ENCODE measurements around the gene TXLNB.

Gene TXLNB

GRCh38 chr6:139243536-139243935 is 48.3 kb downstream of the TXLNB start:
- no peaks in the 10 kb centered on the region for H3K36me3 ChIP-seq (replicated peaks; ENCODE audit: low read depth, low read length)
- no peak overlapping the region for H2AFZ ChIP-seq (ENCODE audit: low read depth, low read length)
- H3K27me3 ChIP-seq (ENCODE audit: low read depth, low read length): no peaks in the 10 kb centered on the region
- H3K79me2 ChIP-seq (ENCODE audit: low read length): no peaks in the 10 kb centered on the region
- H3K9me3 ChIP-seq (ENCODE audit: insufficient read depth, low read length): no peaks in the 10 kb centered on the region
- no peak overlapping the region for H3K9ac ChIP-seq (ENCODE audit: low read length)
- TF ChIP-seq EZH2phosphoT487 (IDR thresholded peaks at IDR 0.05; ENCODE audit: low read depth): no peak
- no peak for TF ChIP-seq CTCF (IDR thresholded peaks at IDR 0.05; ENCODE audit: low read depth, low read length)
- peaks cover 15% of the 10 kb centered on the region for H3K4me1 ChIP-seq (ENCODE audit: low read length)
- H3K4me2 ChIP-seq (ENCODE audit: low read length): no peak overlapping the region
- H3K4me3 ChIP-seq (ENCODE audit: low read length): no peak overlapping the region
- no peak overlapping the region for H3K27ac ChIP-seq (ENCODE audit: low read length)
- H4K20me1 ChIP-seq (ENCODE audit: insufficient read depth, low read length): no peaks in the 10 kb centered on the region

- TF ChIP-seq EZH2phosphoT487 (IDR thresholded peaks at IDR 0.05; ENCODE audit: low read depth) (no peak), CTCF (IDR thresholded peaks at IDR 0.05; ENCODE audit: low read depth, low read length) (no peak)
- no peaks in the 10 kb centered on the region for H3K27me3 ChIP-seq (ENCODE audit: low read depth, low read length)
- no peak overlapping the region for H3K9ac ChIP-seq (ENCODE audit: low read length)
- H3K4me1 ChIP-seq (ENCODE audit: low read length): peaks cover 15% of the 10 kb centered on the region
- H3K4me2 ChIP-seq (ENCODE audit: low read length): no peak overlapping the region
- no peaks in the 10 kb centered on the region for H3K36me3 ChIP-seq (replicated peaks; ENCODE audit: low read depth, low read length)
- H2AFZ ChIP-seq (ENCODE audit: low read depth, low read length): no peak overlapping the region
- H3K79me2 ChIP-seq (ENCODE audit: low read length): no peaks in the 10 kb centered on the region
- H3K4me3 ChIP-seq (ENCODE audit: low read length): no peak overlapping the region
- no peak overlapping the region for H3K27ac ChIP-seq (ENCODE audit: low read length)
- no peaks in the 10 kb centered on the region for H4K20me1 ChIP-seq (ENCODE audit: insufficient read depth, low read length)
- H3K9me3 ChIP-seq (ENCODE audit: insufficient read depth, low read length): no peaks in the 10 kb centered on the region
Observed at GRCh38 chr6:139242457-139243240, 49.1 kb downstream of the TXLNB start.

DNA sequence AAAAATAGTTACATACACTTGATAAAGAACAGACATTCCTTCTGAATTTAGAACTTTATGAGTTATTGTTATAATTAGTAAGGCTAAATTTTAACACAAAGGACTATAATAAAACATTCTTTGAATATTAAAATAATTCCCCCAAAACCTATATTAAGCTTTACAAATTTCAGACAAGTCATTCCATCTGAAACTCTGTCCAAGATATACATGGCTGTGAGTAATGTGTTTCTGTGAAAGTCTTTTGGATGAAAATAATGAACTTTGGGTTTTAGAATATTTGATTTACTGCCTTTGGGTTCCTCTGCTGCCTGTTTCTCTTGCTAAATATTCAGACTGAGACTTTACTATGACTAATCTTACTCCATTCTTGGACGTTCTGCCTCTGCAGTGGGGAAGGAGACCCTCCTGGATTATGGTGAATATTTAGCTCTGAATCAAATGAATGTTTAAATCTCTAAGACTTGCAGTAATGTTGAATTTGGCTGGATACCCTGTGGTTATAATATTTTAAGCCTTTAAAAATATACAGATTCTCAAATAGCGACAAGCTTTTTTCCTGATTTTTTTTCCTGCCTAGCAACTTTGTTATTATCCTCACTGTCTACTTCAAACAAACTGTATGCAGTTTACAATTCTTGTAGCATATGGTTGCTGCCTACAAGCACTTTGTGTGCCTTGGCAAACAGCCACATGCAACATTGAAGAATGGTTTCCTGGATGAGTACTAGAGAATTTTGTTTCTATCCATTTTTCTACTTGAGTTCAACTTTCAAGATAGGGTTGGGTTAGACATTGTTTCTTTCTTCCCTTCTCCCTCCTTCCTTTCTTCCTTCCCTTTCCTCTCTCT is 51.4 kb downstream of the TXLNB start:
- Histone ChIP-seq H3K79me2 (ENCODE audit: low read length) (no peaks in the 10 kb centered on the region), H3K4me1 (ENCODE audit: low read length) (peaks cover 15% of the 10 kb centered on the region), H2AFZ (ENCODE audit: low read depth, low read length) (no peak overlapping the region), H4K20me1 (ENCODE audit: insufficient read depth, low read length) (no peaks in the 10 kb centered on the region), H3K27ac (ENCODE audit: low read length) (no peak overlapping the region), H3K4me3 (ENCODE audit: low read length) (no peak overlapping the region), H3K36me3 (replicated peaks; ENCODE audit: low read depth, low read length) (no peaks in the 10 kb centered on the region), H3K9ac (ENCODE audit: low read length) (no peak overlapping the region), H3K9me3 (ENCODE audit: insufficient read depth, low read length) (no peaks in the 10 kb centered on the region), H3K27me3 (ENCODE audit: low read depth, low read length) (no peaks in the 10 kb centered on the region), H3K4me2 (ENCODE audit: low read length) (no peak overlapping the region)
- TF ChIP-seq CTCF (IDR thresholded peaks at IDR 0.05; ENCODE audit: low read depth, low read length) (no peak), EZH2phosphoT487 (IDR thresholded peaks at IDR 0.05; ENCODE audit: low read depth) (no peak)

- Histone ChIP-seq H2AFZ (ENCODE audit: low read depth, low read length) (no peak overlapping the region), H3K9ac (ENCODE audit: low read length) (no peak overlapping the region), H3K36me3 (replicated peaks; ENCODE audit: low read depth, low read length) (no peaks in the 10 kb centered on the region), H3K4me1 (ENCODE audit: low read length) (peaks cover 7% of the 10 kb centered on the region), H3K79me2 (ENCODE audit: low read length) (no peaks in the 10 kb centered on the region), H3K4me3 (ENCODE audit: low read length) (no peak overlapping the region), H3K27me3 (ENCODE audit: low read depth, low read length) (no peaks in the 10 kb centered on the region), H3K9me3 (ENCODE audit: insufficient read depth, low read length) (no peaks in the 10 kb centered on the region), H3K4me2 (ENCODE audit: low read length) (no peak overlapping the region), H4K20me1 (ENCODE audit: insufficient read depth, low read length) (no peaks in the 10 kb centered on the region), H3K27ac (ENCODE audit: low read length) (no peak overlapping the region)
- TF ChIP-seq EZH2phosphoT487 (IDR thresholded peaks at IDR 0.05; ENCODE audit: low read depth): no peak
- no peak for TF ChIP-seq CTCF (IDR thresholded peaks at IDR 0.05; ENCODE audit: low read depth, low read length)
Observed at GRCh38 chr6:139239064-139239463, 52.7 kb downstream of the TXLNB start.
